Measurements from ENCODE around the gene BPNT1.

DNA sequence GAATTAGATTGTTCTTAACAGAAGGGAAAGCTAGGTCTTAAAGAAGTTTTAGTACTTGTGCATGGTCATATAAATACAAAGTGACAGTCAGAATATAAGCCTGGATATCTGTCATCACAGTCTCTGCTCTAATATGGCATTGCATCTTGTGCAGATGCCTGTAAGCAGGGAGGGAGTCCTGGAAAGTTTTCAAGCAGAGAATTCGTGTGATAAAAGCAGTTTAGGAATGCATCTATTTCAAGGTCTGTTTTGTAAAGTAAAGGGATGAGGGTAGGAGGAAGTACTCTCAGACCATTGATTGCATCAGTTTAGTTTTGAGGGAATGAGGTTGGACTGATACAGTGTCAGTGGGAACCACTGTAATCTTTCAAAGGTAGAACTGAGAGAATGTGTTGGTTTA, 35.0 kb upstream of the BPNT1 start:
- TF ChIP-seq, protein P1, sequence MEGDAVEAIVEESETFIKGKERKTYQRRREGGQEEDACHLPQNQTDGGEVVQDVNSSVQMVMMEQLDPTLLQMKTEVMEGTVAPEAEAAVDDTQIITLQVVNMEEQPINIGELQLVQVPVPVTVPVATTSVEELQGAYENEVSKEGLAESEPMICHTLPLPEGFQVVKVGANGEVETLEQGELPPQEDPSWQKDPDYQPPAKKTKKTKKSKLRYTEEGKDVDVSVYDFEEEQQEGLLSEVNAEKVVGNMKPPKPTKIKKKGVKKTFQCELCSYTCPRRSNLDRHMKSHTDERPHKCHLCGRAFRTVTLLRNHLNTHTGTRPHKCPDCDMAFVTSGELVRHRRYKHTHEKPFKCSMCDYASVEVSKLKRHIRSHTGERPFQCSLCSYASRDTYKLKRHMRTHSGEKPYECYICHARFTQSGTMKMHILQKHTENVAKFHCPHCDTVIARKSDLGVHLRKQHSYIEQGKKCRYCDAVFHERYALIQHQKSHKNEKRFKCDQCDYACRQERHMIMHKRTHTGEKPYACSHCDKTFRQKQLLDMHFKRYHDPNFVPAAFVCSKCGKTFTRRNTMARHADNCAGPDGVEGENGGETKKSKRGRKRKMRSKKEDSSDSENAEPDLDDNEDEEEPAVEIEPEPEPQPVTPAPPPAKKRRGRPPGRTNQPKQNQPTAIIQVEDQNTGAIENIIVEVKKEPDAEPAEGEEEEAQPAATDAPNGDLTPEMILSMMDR (conservative IDR thresholded peaks at IDR 0.05; ENCODE audit: low read length): no peak
- TF ChIP-seq EZH2phosphoT487 (IDR thresholded peaks at IDR 0.05; ENCODE audit: borderline replicate concordance, low read depth, low read length): no peak

Measured in OCI-LY7 (cell line).